OCI-LY1 (cell line): ENCODE results near the gene VAV2.

Experiments used
- H2AFZ ChIP-seq: fragments of 200-600 bp; sonication (generic), shearing (Covaris generic); 2 replicates; pipeline ENCODE4 v1.6.0; 2014; ENCODE audit warnings: antibody characterized with exemption, mild to moderate bottlenecking, low read length
- H3F3A ChIP-seq: fragments of 200-600 bp; sonication (generic), shearing (Covaris generic); 2 replicates; pipeline ENCODE4 v1.6.0; 2014; ENCODE audit warnings: mild to moderate bottlenecking, antibody characterized with exemption, low read length, moderate library complexity; ENCODE audit not compliant: insufficient read depth
- H3K27ac ChIP-seq: fragments of 200-600 bp; sonication (generic); 2 replicates; pipeline ENCODE4 v1.5.1; 2014; ENCODE audit warnings: low read length, mixed run types, mild to moderate bottlenecking, low read depth; ENCODE audit not compliant: poor library complexity, severe bottlenecking
- H3K27me3 ChIP-seq: fragments of 200-600 bp; sonication (generic); 2 replicates; pipeline ENCODE4 v1.6.0; 2014; ENCODE audit warnings: antibody characterized with exemption, mild to moderate bottlenecking, low read length, moderate library complexity; ENCODE audit not compliant: insufficient read depth
- H3K36me3 ChIP-seq: fragments of 200-600 bp; sonication (generic); 2 replicates; pipeline ENCODE4 v1.6.1; 2014; ENCODE audit warnings: mild to moderate bottlenecking, antibody characterized with exemption, low read length, moderate library complexity, mixed read lengths; ENCODE audit not compliant: insufficient read depth
- H3K4me1 ChIP-seq: fragments of 200-600 bp; sonication (generic); 2 replicates; pipeline ENCODE4 v1.5.1; 2014; ENCODE audit warnings: mild to moderate bottlenecking, low read length, moderate library complexity; ENCODE audit not compliant: insufficient read depth, severe bottlenecking
- H3K4me2 ChIP-seq: fragments of 200-600 bp; sonication (generic), shearing (Covaris generic); 2 replicates; pipeline ENCODE4 v1.6.1; 2014; ENCODE audit warnings: low read length
- H3K4me3 ChIP-seq: fragments of 200-600 bp; sonication (generic); 2 replicates; pipeline ENCODE4 v1.5.1; 2014; ENCODE audit warnings: low read length, low read depth, mild to moderate bottlenecking, mixed read lengths; ENCODE audit not compliant: poor library complexity, severe bottlenecking
- H3K79me2 ChIP-seq: fragments of 200-600 bp; shearing (Covaris generic); 2 replicates; pipeline ENCODE4 v1.6.1; 2016; ENCODE audit warnings: mixed run types, low read length, mixed read lengths; ENCODE audit not compliant: insufficient read depth
- H3K9ac ChIP-seq: fragments of 200-600 bp; sonication (generic), shearing (Covaris generic); 2 replicates; pipeline ENCODE4 v1.6.1; 2014; ENCODE audit warnings: mild to moderate bottlenecking, low read length, mixed read lengths
- H3K9me2 ChIP-seq: fragments of 200-600 bp; sonication (generic), shearing (Covaris generic); 2 replicates; pipeline ENCODE4 v1.6.1; 2014; ENCODE audit warnings: low read depth, mild to moderate bottlenecking, low read length, mixed read lengths
- H3K9me3 ChIP-seq: fragments of 200-600 bp; shearing (Covaris generic); 2 replicates; pipeline ENCODE4 v1.6.1; 2014; ENCODE audit warnings: low read length, mixed read lengths
- H4K20me1 ChIP-seq: fragments of 200-600 bp; sonication (generic), shearing (Covaris generic); 2 replicates; pipeline ENCODE4 v1.6.0; 2016; ENCODE audit warnings: mild to moderate bottlenecking, low read length; ENCODE audit not compliant: insufficient read depth
- EZH2 ChIP-seq: fragments of 200-600 bp; sonication (generic), shearing (Covaris generic); IDR thresholded peaks from 2 replicates; pipeline ENCODE4 v1.8.0; 2017; ENCODE audit warnings: borderline replicate concordance, mixed run types, mild to moderate bottlenecking, antibody characterized with exemption, low read length, moderate library complexity, mixed read lengths
- TF ChIP-seq, protein P1 (sequence below): fragments of 200-600 bp; sonication (generic), shearing (Covaris generic); IDR thresholded peaks from 2 replicates; pipeline ENCODE4 v1.5.1; 2017; ENCODE audit warnings: mild to moderate bottlenecking, antibody characterized with exemption, low read length, moderate library complexity, mixed read lengths

The VAV2 gene

DNA sequence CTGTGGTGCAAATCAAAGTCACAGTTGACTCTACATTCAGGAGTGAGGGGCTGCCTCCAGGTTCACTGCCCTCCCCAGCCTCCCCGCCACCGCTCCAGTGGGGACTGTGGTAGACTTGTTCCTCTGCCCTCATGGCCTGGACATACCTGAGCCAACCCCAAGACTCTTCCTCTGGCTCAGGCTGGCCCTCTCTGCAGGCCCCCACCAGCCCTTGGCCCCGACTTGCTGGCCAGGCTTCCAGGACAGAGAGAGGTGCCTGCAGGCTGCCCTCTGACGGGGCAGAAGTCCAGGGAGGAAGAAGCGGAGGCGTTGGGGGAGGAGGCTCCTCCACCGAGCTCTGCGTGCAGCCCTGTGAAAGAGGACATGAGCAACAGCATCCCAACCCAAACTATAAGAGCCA is 251.2 kb downstream of the VAV2 start:
- TF ChIP-seq EZH2, result no peak
- TF ChIP-seq, protein P1, sequence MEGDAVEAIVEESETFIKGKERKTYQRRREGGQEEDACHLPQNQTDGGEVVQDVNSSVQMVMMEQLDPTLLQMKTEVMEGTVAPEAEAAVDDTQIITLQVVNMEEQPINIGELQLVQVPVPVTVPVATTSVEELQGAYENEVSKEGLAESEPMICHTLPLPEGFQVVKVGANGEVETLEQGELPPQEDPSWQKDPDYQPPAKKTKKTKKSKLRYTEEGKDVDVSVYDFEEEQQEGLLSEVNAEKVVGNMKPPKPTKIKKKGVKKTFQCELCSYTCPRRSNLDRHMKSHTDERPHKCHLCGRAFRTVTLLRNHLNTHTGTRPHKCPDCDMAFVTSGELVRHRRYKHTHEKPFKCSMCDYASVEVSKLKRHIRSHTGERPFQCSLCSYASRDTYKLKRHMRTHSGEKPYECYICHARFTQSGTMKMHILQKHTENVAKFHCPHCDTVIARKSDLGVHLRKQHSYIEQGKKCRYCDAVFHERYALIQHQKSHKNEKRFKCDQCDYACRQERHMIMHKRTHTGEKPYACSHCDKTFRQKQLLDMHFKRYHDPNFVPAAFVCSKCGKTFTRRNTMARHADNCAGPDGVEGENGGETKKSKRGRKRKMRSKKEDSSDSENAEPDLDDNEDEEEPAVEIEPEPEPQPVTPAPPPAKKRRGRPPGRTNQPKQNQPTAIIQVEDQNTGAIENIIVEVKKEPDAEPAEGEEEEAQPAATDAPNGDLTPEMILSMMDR, result no peak
- no peaks in the 10 kb centered on the region for H3K9me2 ChIP-seq
- no peak overlapping the region for H3K4me3 ChIP-seq
- H3K27ac ChIP-seq, result no peak overlapping the region
- no peaks in the 10 kb centered on the region for H3F3A ChIP-seq
- no peaks in the 10 kb centered on the region for H3K79me2 ChIP-seq
- H2AFZ ChIP-seq, result no peak overlapping the region
- no peak overlapping the region for H3K4me2 ChIP-seq
- no peaks in the 10 kb centered on the region for H3K9me3 ChIP-seq
- no peaks in the 10 kb centered on the region for H3K4me1 ChIP-seq
- H3K9ac ChIP-seq, result no peak overlapping the region
- no peaks in the 10 kb centered on the region for H3K27me3 ChIP-seq
- H3K36me3 ChIP-seq, result no peaks in the 10 kb centered on the region
- H4K20me1 ChIP-seq, result no peaks in the 10 kb centered on the region

DNA sequence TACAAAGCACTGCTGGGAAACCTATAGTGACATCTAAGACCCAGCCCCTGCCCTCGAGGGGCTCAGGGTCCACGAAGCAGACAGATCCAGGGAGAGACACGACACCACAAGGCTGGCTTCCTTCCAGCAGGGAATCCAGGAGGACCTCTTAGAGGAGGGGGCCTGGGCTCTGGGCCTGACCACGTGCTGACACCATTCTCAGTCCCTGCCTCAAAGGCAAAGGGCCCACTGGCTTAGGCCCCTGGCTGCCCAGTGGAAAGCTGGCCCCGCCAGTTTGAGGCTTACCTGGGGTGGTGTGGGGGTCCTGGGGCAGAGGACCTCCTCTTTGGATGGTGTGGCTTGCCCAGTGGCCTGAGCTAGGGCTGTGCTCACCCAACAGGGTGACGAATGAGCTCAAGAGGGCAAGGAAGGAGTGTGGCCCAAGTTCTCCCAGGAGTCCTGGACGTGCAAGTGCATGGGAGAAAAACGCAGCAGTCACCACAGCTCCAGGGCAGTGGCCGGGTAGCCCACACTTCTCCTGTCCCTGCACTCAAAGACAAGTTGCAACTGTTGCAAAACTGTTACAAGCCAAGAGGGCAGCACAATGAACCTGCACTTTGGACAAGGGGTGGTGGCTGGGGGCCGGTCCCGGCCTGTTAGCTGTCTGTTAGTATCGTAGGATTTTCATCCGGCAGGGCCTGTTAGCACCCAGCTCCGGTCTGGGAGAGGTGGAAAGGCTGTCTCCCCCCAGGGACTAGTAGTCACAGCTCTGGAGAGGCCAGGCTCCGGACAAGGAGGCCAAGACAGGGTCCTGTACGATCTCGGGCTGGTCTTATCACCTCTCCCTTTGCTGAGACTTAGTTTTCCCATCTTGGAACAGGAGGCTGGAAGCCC is 252.5 kb downstream of the VAV2 start:
- H3K79me2 ChIP-seq, result no peaks in the 10 kb centered on the region
- H3K9me3 ChIP-seq, result no peaks in the 10 kb centered on the region

DNA sequence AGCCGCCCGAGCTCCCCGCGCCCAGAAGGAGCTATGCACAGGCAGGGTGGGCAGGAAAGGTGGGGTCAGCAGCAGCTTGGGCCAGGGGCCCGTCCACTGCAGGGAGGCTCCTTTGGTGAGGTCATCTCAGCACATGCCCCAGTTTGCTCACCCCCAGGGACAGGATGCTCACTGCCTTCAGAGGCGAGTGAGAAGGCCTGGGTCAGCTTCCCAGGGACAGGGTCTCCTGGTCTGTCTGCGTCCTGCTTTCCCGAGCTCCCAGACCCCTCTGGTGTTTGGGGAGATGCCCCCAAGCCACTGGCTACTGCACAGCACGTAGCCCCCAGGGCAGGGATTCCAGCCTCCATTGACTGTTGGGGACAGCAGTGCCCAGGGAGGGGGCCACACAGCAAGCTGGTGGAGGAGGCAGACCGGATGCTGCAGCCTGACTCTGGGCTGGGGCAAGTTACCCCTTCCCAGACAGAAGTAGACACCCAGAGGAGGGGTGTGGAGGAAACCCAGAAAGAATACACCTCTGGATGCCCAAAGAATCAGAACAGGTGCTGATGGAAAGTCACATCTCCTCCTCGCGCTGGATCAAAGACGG is 253.4 kb downstream of the VAV2 start:
- Histone ChIP-seq H3K9me3 (no peaks in the 10 kb centered on the region), H3K27ac (no peak overlapping the region), H4K20me1 (no peaks in the 10 kb centered on the region), H3K4me2 (no peak overlapping the region), H3K27me3 (no peaks in the 10 kb centered on the region), H3K79me2 (no peaks in the 10 kb centered on the region), H3K4me3 (no peak overlapping the region), H2AFZ (no peak overlapping the region), H3K4me1 (no peaks in the 10 kb centered on the region), H3K9ac (no peak overlapping the region), H3K36me3 (no peaks in the 10 kb centered on the region), H3F3A (no peaks in the 10 kb centered on the region), H3K9me2 (no peaks in the 10 kb centered on the region)
- TF ChIP-seq, protein P1, result no peak
- TF ChIP-seq EZH2, result no peak

More for the DNA sequence above, 252.5 kb downstream of the VAV2 start:
- Histone ChIP-seq H2AFZ (no peak overlapping the region), H3K27ac (no peak overlapping the region), H3K4me1 (no peaks in the 10 kb centered on the region), H3F3A (no peaks in the 10 kb centered on the region), H3K36me3 (no peaks in the 10 kb centered on the region), H3K27me3 (no peaks in the 10 kb centered on the region), H3K9me2 (no peaks in the 10 kb centered on the region), H3K4me2 (no peak overlapping the region), H3K4me3 (no peak overlapping the region), H4K20me1 (no peaks in the 10 kb centered on the region), H3K9ac (no peak overlapping the region)
- TF ChIP-seq, protein P1, result no peak
- no peak for TF ChIP-seq EZH2
